ENCODE results near the gene TMEM50B.
"Not testable (repeated sequence)": the region's sequence is repeated elsewhere in the genome, so short reads cannot be mapped to it uniquely, and the experiment has no call there.

The TMEM50B gene

DNA sequence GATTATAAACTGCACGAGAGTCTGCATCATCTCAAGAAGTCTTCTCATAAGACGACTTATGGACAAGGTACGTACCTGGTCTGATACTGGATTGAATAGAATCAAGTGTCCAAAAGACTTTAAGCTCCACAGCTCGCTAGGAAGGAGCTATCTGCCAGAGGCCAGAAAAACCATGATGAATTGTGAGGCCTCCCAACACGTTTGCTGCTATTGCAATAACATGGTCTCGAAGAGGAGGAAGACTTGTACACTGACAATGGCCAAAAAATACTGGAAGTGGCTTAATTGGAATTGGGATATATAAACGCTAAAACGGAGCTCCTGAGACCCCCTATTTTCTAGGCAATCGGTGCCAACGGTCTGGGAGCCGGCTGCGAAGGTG is 11.2 kb upstream of the TMEM50B start:
- peak overlapping the region; percentile 85 for H3K4me3 Mint-ChIP-seq
- H3K36me3 Mint-ChIP-seq (ENCODE audit: low read depth): no peaks in the 10 kb centered on the region
- H3K27me3 Mint-ChIP-seq: no peaks in the 10 kb centered on the region
- H3K27ac Mint-ChIP-seq: peak overlapping the region; percentile 65
- H3K9me3 Mint-ChIP-seq: no peaks in the 10 kb centered on the region
- H3K4me1 Mint-ChIP-seq (ENCODE audit: low read depth): peaks cover 13% of the 10 kb centered on the region

DNA sequence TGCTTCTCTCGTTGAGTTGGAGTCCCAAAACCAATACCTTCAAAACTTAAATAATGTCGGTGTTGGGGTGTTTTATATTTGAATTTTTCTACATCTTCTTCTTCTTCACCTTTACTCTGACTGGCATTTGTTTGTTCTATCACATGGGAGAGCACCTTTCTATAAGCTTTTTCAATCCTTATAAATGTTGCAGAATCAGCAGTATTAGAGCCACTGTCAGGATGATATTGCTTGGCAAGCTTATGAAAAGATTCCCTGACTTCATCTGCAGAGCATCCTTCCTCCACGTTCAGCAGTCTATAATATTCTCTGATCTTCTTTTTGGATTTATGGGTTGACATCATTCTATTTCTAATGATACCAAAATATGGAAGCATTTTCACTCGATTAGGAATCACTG is 9.2 kb upstream of the TMEM50B start:
- no peak overlapping the region for H3K27ac Mint-ChIP-seq
- H3K27me3 Mint-ChIP-seq: no peaks in the 10 kb centered on the region
- H3K4me3 Mint-ChIP-seq: no peak overlapping the region
- H3K36me3 Mint-ChIP-seq (ENCODE audit: low read depth): no peaks in the 10 kb centered on the region
- H3K9me3 Mint-ChIP-seq: no peaks in the 10 kb centered on the region
- peaks cover 13% of the 10 kb centered on the region for H3K4me1 Mint-ChIP-seq (ENCODE audit: low read depth)

DNA sequence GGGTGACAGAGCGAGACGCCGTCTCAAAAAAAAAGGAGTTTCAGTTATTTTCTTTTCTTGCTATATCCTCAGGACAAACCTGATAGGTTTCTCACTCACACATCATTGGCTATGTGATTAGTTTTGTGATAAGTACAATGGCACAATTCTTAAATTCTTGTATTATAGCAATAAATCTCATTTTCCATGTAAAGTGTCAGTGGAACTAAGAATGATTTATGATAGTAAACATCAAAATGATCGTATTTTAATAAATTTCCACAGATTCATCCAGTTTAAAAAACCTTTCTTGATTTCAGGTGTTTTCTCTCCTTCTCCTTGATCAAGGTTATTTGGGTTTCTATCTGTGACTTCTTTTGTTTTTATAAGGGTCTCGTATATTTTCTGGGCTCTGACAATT is 8.2 kb upstream of the TMEM50B start:
- no peak overlapping the region for H3K27ac Mint-ChIP-seq
- no peaks in the 10 kb centered on the region for H3K9me3 Mint-ChIP-seq
- H3K27me3 Mint-ChIP-seq: no peaks in the 10 kb centered on the region
- H3K4me1 Mint-ChIP-seq (ENCODE audit: low read depth): peaks cover 13% of the 10 kb centered on the region
- H3K4me3 Mint-ChIP-seq: no peak overlapping the region
- H3K36me3 Mint-ChIP-seq (ENCODE audit: low read depth): no peaks in the 10 kb centered on the region

- Mint-ChIP-seq H3K36me3 (ENCODE audit: low read depth) (no peaks in the 10 kb centered on the region), H3K9me3 (no peaks in the 10 kb centered on the region), H3K4me1 (ENCODE audit: low read depth) (peaks cover 21% of the 10 kb centered on the region), H3K27me3 (no peaks in the 10 kb centered on the region), H3K4me3 (peak overlapping the region; percentile 89), H3K27ac (no peak overlapping the region)
Measured at GRCh38 chr21:33481314-33481943, 1.7 kb upstream of the TMEM50B start.

GRCh38 chr21:33480481-33481103 is 818 bp upstream of the TMEM50B start:
- peak overlapping the region; percentile 87 for H3K27ac Mint-ChIP-seq
- peak overlapping the region; percentile 89 for H3K4me3 Mint-ChIP-seq
- H3K4me1 Mint-ChIP-seq (ENCODE audit: low read depth): peaks cover 21% of the 10 kb centered on the region
- H3K9me3 Mint-ChIP-seq: no peaks in the 10 kb centered on the region
- no peaks in the 10 kb centered on the region for H3K27me3 Mint-ChIP-seq
- H3K36me3 Mint-ChIP-seq (ENCODE audit: low read depth): no peaks in the 10 kb centered on the region

GRCh38 chr21:33478935-33479678 is 667 bp downstream of the TMEM50B start:
- Mint-ChIP-seq H3K27ac (peak overlapping the region; percentile 87), H3K4me3 (peak overlapping the region; percentile 89), H3K27me3 (no peaks in the 10 kb centered on the region), H3K36me3 (ENCODE audit: low read depth) (no peaks in the 10 kb centered on the region), H3K9me3 (no peaks in the 10 kb centered on the region), H3K4me1 (ENCODE audit: low read depth) (peaks cover 21% of the 10 kb centered on the region)

DNA sequence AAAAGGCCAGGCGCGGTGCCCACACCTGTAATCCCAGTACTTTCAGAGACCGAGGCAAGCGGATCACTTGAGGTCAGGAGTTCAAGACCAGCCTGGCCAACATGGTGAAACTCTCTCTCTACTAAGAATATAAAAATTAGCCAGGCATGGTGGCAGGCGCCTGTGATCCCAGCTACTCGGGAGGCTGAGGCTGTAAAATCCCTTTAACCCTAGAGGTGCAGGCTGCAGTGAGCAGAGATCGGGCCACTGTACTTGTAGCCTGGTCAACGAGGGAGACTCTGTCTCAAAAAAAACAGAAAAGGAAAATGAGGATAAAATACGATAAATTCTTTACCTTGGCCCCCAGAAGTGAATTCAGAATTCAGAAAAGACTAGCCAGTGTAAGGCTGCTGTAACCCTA is 1.6 kb downstream of the TMEM50B start:
- H3K4me1 Mint-ChIP-seq (ENCODE audit: low read depth): peaks cover 21% of the 10 kb centered on the region
- H3K27me3 Mint-ChIP-seq: no peaks in the 10 kb centered on the region
- H3K9me3 Mint-ChIP-seq: no peaks in the 10 kb centered on the region
- H3K36me3 Mint-ChIP-seq (ENCODE audit: low read depth): peaks cover 5% of the 10 kb centered on the region
- peak overlapping the region; percentile 89 for H3K4me3 Mint-ChIP-seq
- H3K27ac Mint-ChIP-seq: peak overlapping the region; percentile 87

DNA sequence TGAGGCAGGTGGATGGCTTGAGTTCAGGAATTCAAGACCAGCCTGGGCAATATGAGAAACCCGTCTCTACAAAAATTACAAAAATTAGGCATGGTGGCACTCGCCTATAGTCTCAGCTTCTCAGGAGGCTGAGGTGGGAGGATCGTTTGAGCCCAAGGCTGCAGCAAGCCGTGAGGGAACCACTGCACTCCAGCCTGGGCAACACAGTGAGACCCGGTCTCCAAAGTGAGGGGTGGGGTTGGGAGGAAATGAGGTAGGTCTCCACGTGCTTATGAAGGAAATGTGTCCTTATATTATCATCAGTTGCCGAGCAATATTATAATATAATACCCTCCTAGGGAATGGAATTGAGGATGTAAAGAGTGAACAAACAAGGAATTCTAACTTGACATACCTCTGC is 2.7 kb downstream of the TMEM50B start:
- no peaks in the 10 kb centered on the region for H3K9me3 Mint-ChIP-seq
- H3K4me1 Mint-ChIP-seq (ENCODE audit: low read depth): peaks cover 21% of the 10 kb centered on the region
- no peak overlapping the region for H3K4me3 Mint-ChIP-seq
- H3K27me3 Mint-ChIP-seq: no peaks in the 10 kb centered on the region
- peaks cover 5% of the 10 kb centered on the region for H3K36me3 Mint-ChIP-seq (ENCODE audit: low read depth)
- H3K27ac Mint-ChIP-seq: no peak overlapping the region

DNA sequence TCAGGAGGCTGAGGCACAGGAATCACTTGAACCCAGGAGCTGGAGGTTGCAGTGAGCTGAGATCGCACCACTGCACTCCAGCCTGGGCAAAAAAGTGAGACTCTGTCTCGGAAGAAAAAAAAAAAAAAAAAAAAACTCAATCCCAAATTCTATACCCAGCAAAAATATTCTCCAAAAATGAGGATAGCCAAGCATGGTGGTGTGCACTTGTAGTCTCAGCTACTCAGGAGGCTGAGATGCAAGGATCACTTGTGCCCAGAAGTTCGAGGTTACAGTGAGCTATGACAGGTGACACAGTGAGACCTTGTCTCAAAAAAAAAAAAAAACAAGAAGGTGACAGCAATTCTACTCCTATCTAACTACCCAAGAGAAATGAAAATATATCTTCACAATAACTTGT is 6.4 kb downstream of the TMEM50B start:
- Mint-ChIP-seq H3K9me3 (no peaks in the 10 kb centered on the region), H3K27ac (no peak overlapping the region), H3K27me3 (no peaks in the 10 kb centered on the region), H3K36me3 (ENCODE audit: low read depth) (peaks cover 5% of the 10 kb centered on the region), H3K4me3 (no peak overlapping the region), H3K4me1 (ENCODE audit: low read depth) (peaks cover 14% of the 10 kb centered on the region)

- Mint-ChIP-seq H3K4me3 (no peak overlapping the region), H3K27me3 (no peaks in the 10 kb centered on the region), H3K9me3 (no peaks in the 10 kb centered on the region), H3K36me3 (ENCODE audit: low read depth) (peaks cover 12% of the 10 kb centered on the region), H3K27ac (no peak overlapping the region), H3K4me1 (ENCODE audit: low read depth) (peaks cover 7% of the 10 kb centered on the region)
Measured at GRCh38 chr21:33470701-33471100, 9.1 kb downstream of the TMEM50B start.

GRCh38 chr21:33469183-33469582 is 10.6 kb downstream of the TMEM50B start:
- H3K36me3 Mint-ChIP-seq (ENCODE audit: low read depth): peaks cover 12% of the 10 kb centered on the region
- H3K4me3 Mint-ChIP-seq; H3K27ac Mint-ChIP-seq; H3K4me1 Mint-ChIP-seq (ENCODE audit: low read depth); H3K27me3 Mint-ChIP-seq; H3K9me3 Mint-ChIP-seq: not testable (repeated sequence)

GRCh38 chr21:33461538-33462250 is 18.1 kb downstream of the TMEM50B start:
- H3K27me3 Mint-ChIP-seq: no peaks in the 10 kb centered on the region
- H3K36me3 Mint-ChIP-seq (ENCODE audit: low read depth): peaks cover 10% of the 10 kb centered on the region
- no peaks in the 10 kb centered on the region for H3K4me1 Mint-ChIP-seq (ENCODE audit: low read depth)
- H3K27ac Mint-ChIP-seq: no peak overlapping the region
- H3K9me3 Mint-ChIP-seq: no peaks in the 10 kb centered on the region
- H3K4me3 Mint-ChIP-seq: no peak overlapping the region

DNA sequence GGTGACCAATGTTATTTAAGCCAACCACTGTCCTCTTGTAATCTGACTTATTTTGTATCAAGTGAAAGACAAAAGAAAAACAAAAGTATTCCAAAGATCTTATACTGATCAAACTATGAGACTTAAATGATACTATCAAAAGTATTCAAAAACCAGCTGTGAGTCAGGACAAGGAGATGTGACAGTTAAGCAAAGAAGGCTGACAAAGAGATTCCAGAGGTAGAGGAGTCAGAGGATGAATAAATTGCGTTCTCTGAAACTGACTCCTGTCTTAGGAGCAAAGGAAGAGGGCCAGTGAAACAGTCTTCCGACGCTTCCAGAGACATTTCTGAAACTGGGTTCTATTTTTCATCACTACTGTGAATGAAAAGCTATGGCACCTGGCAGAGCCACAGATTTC is 20.9 kb downstream of the TMEM50B start:
- H3K27ac Mint-ChIP-seq: no peak overlapping the region
- no peaks in the 10 kb centered on the region for H3K27me3 Mint-ChIP-seq
- no peaks in the 10 kb centered on the region for H3K4me1 Mint-ChIP-seq (ENCODE audit: low read depth)
- H3K9me3 Mint-ChIP-seq: no peaks in the 10 kb centered on the region
- H3K4me3 Mint-ChIP-seq: no peak overlapping the region
- peaks cover 8% of the 10 kb centered on the region for H3K36me3 Mint-ChIP-seq (ENCODE audit: low read depth)

DNA sequence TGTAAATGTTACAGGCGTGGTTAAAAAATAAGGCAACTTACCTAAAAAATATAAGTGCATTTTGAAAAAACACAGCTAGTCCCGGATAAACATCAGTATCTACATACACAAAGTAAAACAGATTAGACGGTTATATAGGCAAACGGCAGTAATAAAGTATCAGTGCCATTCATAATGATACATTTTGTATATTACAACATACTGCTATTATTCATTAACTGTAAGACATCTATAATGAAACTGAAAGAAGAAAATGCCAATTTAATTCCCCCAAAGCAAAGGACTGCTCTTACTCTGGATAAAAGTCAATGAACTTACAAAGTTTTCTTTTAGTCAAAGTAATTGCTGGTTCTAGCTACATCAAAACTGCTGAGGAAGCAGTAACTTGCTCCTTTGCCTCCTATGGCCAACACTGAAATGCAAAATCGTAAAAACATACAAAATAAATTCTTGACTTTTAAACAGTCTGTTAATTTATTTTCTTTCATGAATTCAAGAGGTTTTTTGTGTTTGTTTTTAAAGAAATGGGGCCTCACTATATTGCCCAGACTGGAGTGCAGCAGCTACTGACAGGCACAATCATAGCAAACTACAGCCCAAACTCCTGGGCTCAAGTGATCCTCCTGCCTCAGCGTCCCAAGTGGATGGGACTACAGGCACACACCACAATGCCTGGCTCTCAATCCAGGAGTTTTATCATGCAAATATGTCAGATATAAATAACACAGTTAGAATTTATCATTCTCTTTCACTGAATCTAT is 23.9 kb downstream of the TMEM50B start:
- H3K4me1 Mint-ChIP-seq (ENCODE audit: low read depth): peaks cover 4% of the 10 kb centered on the region
- no peak overlapping the region for H3K27ac Mint-ChIP-seq
- no peaks in the 10 kb centered on the region for H3K27me3 Mint-ChIP-seq
- H3K36me3 Mint-ChIP-seq (ENCODE audit: low read depth): peaks cover 8% of the 10 kb centered on the region
- no peak overlapping the region for H3K4me3 Mint-ChIP-seq
- no peaks in the 10 kb centered on the region for H3K9me3 Mint-ChIP-seq
